H1 (cell line): Measurements from ENCODE around the gene TRAF3IP3. TPM values are rescaled to one million over a fixed set of nuclear protein-coding genes. Genes with fewer than 3 reads are reported as not detected.

Source experiments
- CTCF ChIA-PET: fragments of 300-600 bp; sonication (Branson Sonifier 250); formaldehyde crosslinking; loops from one replicate; lab custom pipeline; 2021; ENCODE audit not compliant: partially characterized antibody; lab: Charles Lee
- POLR2A ChIA-PET: fragments of 300-600 bp; sonication (Branson Sonifier 250); formaldehyde crosslinking; loops from one replicate; lab custom pipeline; 2021; ENCODE audit warnings: inconsistent platforms; ENCODE audit not compliant: partially characterized antibody; lab: Charles Lee
- DNase-seq, 2 experiments: peaks; one replicate each; pipeline versions ENCODE4 v3.0.0 to v3.0.0-alpha.2; 2010 to 2022; ENCODE audit warnings: low spot score in 2 of 2, low read depth in 1 of 2, mixed read lengths in 1 of 2
- FAIRE-seq: peaks from 2 replicates; lab custom pipeline; 2011; peaks lifted over from hg19 to GRCh38; lab: Jason Lieb, UNC
- H2AFZ ChIP-seq: 2 replicates; pipeline ENCODE4 v1.8.1; 2012; ENCODE audit warnings: low read length, inconsistent platforms
- H2AK5ac ChIP-seq: 2 replicates; pipeline ENCODE4 v1.6.1; 2013; ENCODE audit warnings: low read depth, low read length
- H2BK120ac ChIP-seq: replicated peaks from 2 replicates; pipeline ENCODE3; 2013; ENCODE audit warnings: low read depth, low read length, inconsistent platforms
- H2BK12ac ChIP-seq: 2 replicates; pipeline ENCODE4 v1.6.1; 2013; ENCODE audit warnings: low read depth, low read length
- H2BK15ac ChIP-seq: 2 replicates; pipeline ENCODE4 v1.6.1; 2013; ENCODE audit warnings: low read length
- H2BK20ac ChIP-seq: 2 replicates; pipeline ENCODE4 v1.6.1; 2013; ENCODE audit warnings: low read length
- H2BK5ac ChIP-seq: 2 replicates; pipeline ENCODE4 v1.6.1; 2013; ENCODE audit warnings: low read depth, low read length
- H3K14ac ChIP-seq: 2 replicates; pipeline ENCODE4 v1.6.1; 2013; ENCODE audit warnings: inconsistent platforms; ENCODE audit not compliant: insufficient read length
- H3K18ac ChIP-seq: 2 replicates; pipeline ENCODE4 v1.6.1; 2013; ENCODE audit warnings: low read length; ENCODE audit errors: extremely low read depth
- H3K23ac ChIP-seq: 2 replicates; pipeline ENCODE4 v1.6.1; 2013; ENCODE audit warnings: inconsistent platforms; ENCODE audit not compliant: insufficient read length
- H3K23me2 ChIP-seq: 2 replicates; pipeline ENCODE4 v1.6.1; 2013; ENCODE audit warnings: low read depth, low read length
- H3K27ac ChIP-seq: 2 replicates; pipeline ENCODE4 v1.6.1; 2011; ENCODE audit warnings: low read depth, low read length, inconsistent platforms
- H3K27me3 ChIP-seq, 4 experiments: replicated peaks in 1 of 4; 1 replicate in 1 of 4; 2 replicates in 3 of 4; pipeline versions ENCODE4 v1.6.1 to v1.8.1; 2011 to 2013; ENCODE audit warnings: low read length in 3 of 4, mild to moderate bottlenecking in 3 of 4, inconsistent platforms in 2 of 4, mixed read lengths in 2 of 4, moderate library complexity in 1 of 4; ENCODE audit not compliant: control insufficient read depth in 3 of 4, insufficient read depth in 3 of 4; ENCODE audit errors: extremely low read depth in 1 of 4
- H3K36me3 ChIP-seq, 4 experiments: 2 replicates each; pipeline versions ENCODE4 v1.6.1 to v1.8.1; 2011 to 2013; ENCODE audit warnings: mild to moderate bottlenecking in 4 of 4, low read length in 3 of 4, moderate library complexity in 2 of 4, control low read depth in 1 of 4, inconsistent platforms in 1 of 4; ENCODE audit not compliant: insufficient read depth in 4 of 4, control insufficient read depth in 2 of 4
- H3K4ac ChIP-seq: replicated peaks from 2 replicates; pipeline ENCODE3; 2013; ENCODE audit warnings: low read length, low read depth, mixed read lengths, inconsistent platforms; ENCODE audit not compliant: insufficient read length
- H3K4me1 ChIP-seq, 4 experiments: replicated peaks in 1 of 4; 1 replicate in 1 of 4; 2 replicates in 3 of 4; pipeline versions ENCODE4 v1.6.1 to v1.8.1; 2011 to 2013; ENCODE audit warnings: low read length in 3 of 4, inconsistent platforms in 2 of 4, mixed read lengths in 1 of 4; ENCODE audit not compliant: insufficient read depth in 4 of 4, control insufficient read depth in 3 of 4
- H3K4me2 ChIP-seq, 2 experiments: 2 replicates each; pipeline versions ENCODE4 v1.6.1 to v1.8.1; 2011 to 2013; ENCODE audit warnings: low read depth in 2 of 2, low read length in 2 of 2, control low read depth in 1 of 2, inconsistent platforms in 1 of 2, mild to moderate bottlenecking in 1 of 2; ENCODE audit not compliant: insufficient read depth in 1 of 2
- H3K4me3 ChIP-seq, 4 experiments: fragments of 200-600, 300-600 bp in 1 of 4; sonication (generic), shearing (Covaris generic), sonication (Bioruptor Twin) in 1 of 4; 2 replicates each; pipeline versions ENCODE4 v1.5.1 to v1.8.1; 2011 to 2016; ENCODE audit warnings: low read length in 4 of 4, low read depth in 3 of 4, control low read depth in 2 of 4, inconsistent platforms in 2 of 4, mild to moderate bottlenecking in 2 of 4, mixed read lengths in 1 of 4, moderate library complexity in 1 of 4; ENCODE audit not compliant: insufficient read depth in 2 of 4; ENCODE audit errors: extremely low read depth in 1 of 4
- H3K56ac ChIP-seq: replicated peaks from 2 replicates; pipeline ENCODE3; 2013; ENCODE audit warnings: low read depth, mild to moderate bottlenecking, mixed read lengths, low read length, inconsistent platforms; ENCODE audit not compliant: insufficient read length
- H3K79me1 ChIP-seq: 2 replicates; pipeline ENCODE4 v1.6.1; 2013; ENCODE audit warnings: low read depth, low read length, control low read depth
- H3K79me2 ChIP-seq, 2 experiments: 2 replicates each; pipeline versions ENCODE4 v1.6.1 to v1.8.1; 2012 to 2013; ENCODE audit warnings: low read length in 2 of 2, mild to moderate bottlenecking in 2 of 2, inconsistent platforms in 1 of 2; ENCODE audit not compliant: insufficient read depth in 2 of 2, control insufficient read depth in 1 of 2
- H3K9ac ChIP-seq, 4 experiments: replicated peaks in 1 of 4; 1 replicate in 1 of 4; 2 replicates in 3 of 4; pipeline versions ENCODE4 v1.6.1 to v1.8.1; 2011 to 2013; ENCODE audit warnings: low read depth in 3 of 4, low read length in 3 of 4, control low read depth in 2 of 4, mild to moderate bottlenecking in 2 of 4, moderate library complexity in 2 of 4, inconsistent platforms in 1 of 4; ENCODE audit errors: extremely low read depth in 1 of 4
- H3K9me3 ChIP-seq, 2 experiments: 2 replicates each; pipeline versions ENCODE4 v1.6.1 to v1.8.1; 2012 to 2013; ENCODE audit warnings: mild to moderate bottlenecking in 2 of 2, moderate library complexity in 2 of 2, control low read depth in 1 of 2, inconsistent platforms in 1 of 2, low read depth in 1 of 2, low read length in 1 of 2, mixed read lengths in 1 of 2; ENCODE audit not compliant: insufficient read depth in 2 of 2
- H4K20me1 ChIP-seq, 2 experiments: replicated peaks in 1 of 2; 2 replicates each; pipeline versions ENCODE3 to v1.8.1; 2011 to 2013; ENCODE audit warnings: inconsistent platforms in 2 of 2, low read length in 2 of 2, mild to moderate bottlenecking in 1 of 2; ENCODE audit not compliant: insufficient read depth in 2 of 2, control insufficient read depth in 1 of 2
- H4K5ac ChIP-seq: 2 replicates; pipeline ENCODE4 v1.6.1; 2013; ENCODE audit warnings: low read length, low read depth, mixed read lengths, inconsistent platforms; ENCODE audit not compliant: insufficient read length
- H4K8ac ChIP-seq: 2 replicates; pipeline ENCODE4 v1.8.0; 2013; ENCODE audit warnings: mild to moderate bottlenecking, moderate library complexity, low read length, inconsistent platforms; ENCODE audit not compliant: insufficient read depth; ENCODE audit errors: extremely low read depth
- H4K91ac ChIP-seq: replicated peaks from 2 replicates; pipeline ENCODE3; 2013; ENCODE audit warnings: low read length, mixed read lengths, inconsistent platforms; ENCODE audit not compliant: insufficient read length
- CTBP2 ChIP-seq: IDR thresholded peaks from 2 replicates; pipeline ENCODE4 v1.7.0; 2011; ENCODE audit warnings: borderline replicate concordance, mild to moderate bottlenecking, moderate library complexity, mixed read lengths, low read length; ENCODE audit not compliant: insufficient read depth, insufficient read length
- E2F6 ChIP-seq: IDR thresholded peaks from 2 replicates; pipeline ENCODE4 v1.6.1; 2012; ENCODE audit warnings: inconsistent platforms
- EZH2 ChIP-seq: fragments of 200-600 bp; sonication (generic); IDR thresholded peaks from 2 replicates; pipeline ENCODE4 v1.7.1; 2012; ENCODE audit warnings: low read depth, mild to moderate bottlenecking, moderate library complexity, low read length, inconsistent platforms; ENCODE audit not compliant: severe bottlenecking
- JUN ChIP-seq: IDR thresholded peaks from 2 replicates; pipeline ENCODE4 v1.6.1; 2011; ENCODE audit warnings: low read depth, mild to moderate bottlenecking, improper control_type of control experiment, low read length
- KDM4A ChIP-seq: IDR thresholded peaks from one replicate; pipeline ENCODE4 v1.7.1; 2012; ENCODE audit warnings: low read depth, mild to moderate bottlenecking, moderate library complexity, low read length, inconsistent platforms; ENCODE audit not compliant: severe bottlenecking
- NRF1 ChIP-seq: IDR thresholded peaks from 2 replicates; pipeline ENCODE4 v1.6.1; 2011; ENCODE audit warnings: mild to moderate bottlenecking, low read depth, low read length, improper control_type of control experiment
- RAD21 ChIP-seq, 2 experiments: IDR thresholded peaks in 1 of 2; conservative IDR thresholded peaks in 1 of 2; 2 replicates each; pipeline ENCODE4 v1.6.1; 2011; ENCODE audit warnings: low read depth in 2 of 2, low read length in 2 of 2, improper control_type of control experiment in 1 of 2, inconsistent platforms in 1 of 2, mild to moderate bottlenecking in 1 of 2, moderate library complexity in 1 of 2
- RFX5 ChIP-seq: IDR thresholded peaks from 2 replicates; pipeline ENCODE4 v1.6.1; 2011; ENCODE audit warnings: low read depth, low read length, improper control_type of control experiment, borderline replicate concordance
- SIRT6 ChIP-seq: IDR thresholded peaks from one replicate; pipeline ENCODE4 v1.7.1; 2012; ENCODE audit warnings: low read length, inconsistent platforms
- TEAD4 ChIP-seq: IDR thresholded peaks from 2 replicates; pipeline ENCODE4 v1.6.1; 2012; ENCODE audit warnings: low read depth, low read length, inconsistent platforms, mixed read lengths
- ZNF274 ChIP-seq: IDR thresholded peaks from 2 replicates; pipeline ENCODE4 v1.7.0; 2012; ENCODE audit warnings: low read length, borderline replicate concordance; ENCODE audit errors: extremely low read depth
- WGBS, 2 experiments: shearing (Covaris generic) in 1 of 2; methylation state at CpG; one replicate each; pipeline versions ENCODE4 v1.1.6 to v1.1.7; 2013 to 2015; ENCODE audit warnings: low lambda C conversion rate in 2 of 2, mixed read lengths in 2 of 2, inconsistent platforms in 1 of 2, low coverage in 1 of 2, missing lambda C conversion rate in 1 of 2; ENCODE audit not compliant: insufficient replicate concordance in 2 of 2, insufficient coverage in 1 of 2, insufficient read length in 1 of 2; ENCODE audit errors: extremely low coverage in 1 of 2, missing lambda C conversion rate in 1 of 2; 5-methylcytosine and 5-hydroxymethylcytosine counted together
- polyA plus RNA-seq, 7 experiments: library from polyadenylated mRNA; depleted of rRNA in 3 of 7; stranded (reverse) in 5 of 7; unstranded in 2 of 7; fragments of >200 nt in 5 of 7; fragments of 200-250 nt in 2 of 7; gene quantifications; 1 replicate in 5 of 7; 2 replicates in 1 of 7; 4 replicates in 1 of 7; pipeline versions ENCODE4 v1.2.1 to v1.2.3, GENCODE V29; 2011 to 2013; ENCODE audit warnings: missing spikeins in 2 of 7, mixed read lengths in 2 of 7
- total RNA-seq: library from RNA; stranded (reverse); fragmentation: NEBNext Ultra II Directional; extraction: Animal tissue kit (Norgen Biotek cat#: 25700); gene quantifications from 2 replicates; pipeline ENCODE4 v1.2.1, GENCODE V29; 2021
- TF ChIP-seq, protein P1 (sequence below): IDR thresholded peaks from 2 replicates; pipeline ENCODE4 v1.6.1; 2011; ENCODE audit warnings: low read depth, mild to moderate bottlenecking, low read length; ENCODE audit not compliant: insufficient read depth

Gene TRAF3IP3
- total and polyA plus RNA-seq, 2 of the 8 experiments (the other 6 are each of a cell fraction or from before 2014, with no cell fraction given), result not detected

DNA sequence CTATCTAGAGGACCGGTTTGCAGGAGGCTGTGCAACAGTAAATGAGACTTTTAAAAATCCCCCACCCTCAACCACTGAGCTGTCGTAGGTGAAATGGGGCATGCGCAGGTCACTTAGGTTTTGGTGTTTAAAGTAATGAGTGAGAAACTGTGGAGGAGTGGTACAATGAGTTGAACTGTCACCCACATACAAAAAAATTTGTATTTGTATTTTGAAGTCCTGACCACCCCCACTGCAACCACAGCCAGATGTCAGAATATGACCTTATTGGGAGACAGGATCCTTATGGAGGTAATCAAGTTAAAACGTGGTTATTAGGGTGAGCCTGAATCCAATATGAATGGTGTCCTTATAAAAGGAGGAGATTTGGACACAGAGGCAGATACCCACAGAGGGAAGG, 51.7 kb downstream of the TRAF3IP3 start:
- Histone ChIP-seq H2BK5ac (no peak overlapping the region), H3K4ac (no peak overlapping the region), H4K5ac (no peak overlapping the region), H3K79me1 (no peaks in the 10 kb centered on the region; the same call in none of the 2 replicates), H3K27me3 (no peaks in the 10 kb centered on the region), H3K4me2 (no peak overlapping the region), H2BK15ac (no peak overlapping the region), H3K4me3 (no peak overlapping the region), H2AFZ (no peak overlapping the region), H3K4me1 (peaks cover 0 to 7% (median 0%) of the 10 kb centered on the region in 4 experiments; a peak in 4 of 7 replicates), H3K23me2 (peaks cover 12% of the 10 kb centered on the region; the same call in 1 of the 2 replicates), H3K56ac (no peak overlapping the region), H3K9me3 (no peaks in the 10 kb centered on the region), H3K79me2 (peaks cover 0 to 7% of the 10 kb centered on the region in 2 experiments; a peak in 1 of 4 replicates), H2BK120ac (no peak overlapping the region), H4K91ac (no peak overlapping the region), H3K18ac (no peak overlapping the region), H2AK5ac (no peak overlapping the region), H3K23ac (no peak overlapping the region), H4K8ac (no peak overlapping the region), H3K9ac (no peak overlapping the region), H3K14ac (no peak overlapping the region), H2BK20ac (no peak overlapping the region), H2BK12ac (no peak overlapping the region), H4K20me1 (peaks cover 0 to 6% of the 10 kb centered on the region in 2 experiments), H3K27ac (no peak overlapping the region), H3K36me3 (no peaks in the 10 kb centered on the region)
- ChIA-PET POLR2A (interaction anchor here (1.2 to 1.5 kb wide), 2 partner anchors 20 to 566 kb away, joined by 3 read pairs; partner anchors contain the start of gene UTP25), CTCF (interaction anchor here (1.4 to 11.7 kb wide), 3 partner anchors 8 to 17 kb away, joined by 3 to 254 read pairs (median 19); partner anchors contain the start of gene UTP25)
- DNase-seq, result no peak
- no peak for FAIRE-seq
- 90% methylated on average over 4 of the region's 4 CpGs; no CpG with 5 or more reads in 1 of the 2 experiments for WGBS, 2 experiments
- TF ChIP-seq CTBP2, result no peak
- no peak for TF ChIP-seq NRF1
- no peak for TF ChIP-seq KDM4A
- no peak for TF ChIP-seq EZH2
- TF ChIP-seq ZNF274, result no peak
- TF ChIP-seq E2F6, result no peak
- no peak for TF ChIP-seq RFX5
- no peak for TF ChIP-seq SIRT6
- no peak for TF ChIP-seq TEAD4
- TF ChIP-seq, protein P1, sequence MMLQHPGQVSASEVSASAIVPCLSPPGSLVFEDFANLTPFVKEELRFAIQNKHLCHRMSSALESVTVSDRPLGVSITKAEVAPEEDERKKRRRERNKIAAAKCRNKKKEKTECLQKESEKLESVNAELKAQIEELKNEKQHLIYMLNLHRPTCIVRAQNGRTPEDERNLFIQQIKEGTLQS, result no peak
- TF ChIP-seq JUN, result no peak
- no peak for TF ChIP-seq RAD21 (IDR thresholded peaks at IDR 0.05 in 1 of 2, conservative IDR thresholded peaks at IDR 0.05 in 1 of 2; ENCODE audit: low read depth in 2 of 2, low read length in 2 of 2)
